Activated T-helper 2 cell treated with anti-CD3 and anti-CD28 coated beads, Interferon-gamma antibody, Interleukin-2, Interleukin-4, amounts not matched to agents 10 μg/mL and 5 μg/mL and 100 μg/mL, durations not matched to agents 14 hours and 24 hours and 36 hours (primary cell): ENCODE data around the gene DGAT2L6. TPM values are rescaled to one million over a fixed set of nuclear protein-coding genes. Genes with fewer than 3 reads are reported as not detected.

Experiments used
- DNase-seq: peaks from one replicate; pipeline ENCODE4 v3.0.0; 2021; ENCODE audit warnings: low spot score
- H3K27ac Mint-ChIP-seq: one replicate; pipeline ENCODE4 v1.8.0; 2021; ENCODE audit warnings: mixed read lengths
- H3K27me3 Mint-ChIP-seq: one replicate; pipeline ENCODE4 v1.8.0; 2021; ENCODE audit warnings: low read depth, mixed read lengths
- H3K36me3 Mint-ChIP-seq: one replicate; pipeline ENCODE4 v1.8.0; 2021; ENCODE audit warnings: low read depth, mixed read lengths
- H3K4me1 Mint-ChIP-seq: one replicate; pipeline ENCODE4 v1.8.0; 2021; ENCODE audit warnings: low read depth, mixed read lengths
- H3K4me3 Mint-ChIP-seq: one replicate; pipeline ENCODE4 v1.8.0; 2021; ENCODE audit warnings: low read depth, mild to moderate bottlenecking, moderate library complexity, mixed read lengths
- H3K9me3 Mint-ChIP-seq: one replicate; pipeline ENCODE4 v1.8.0; 2021; ENCODE audit warnings: mixed read lengths
- intact Hi-C: fragments of 100-400 bp; cut with micrococcal nuclease; formaldehyde crosslinking; loops from one replicate; pipeline ENCODE4 v1.15.1; 2023
- total RNA-seq: library from RNA; stranded (reverse); gene quantifications from 2 replicates; pipeline ENCODE4 v1.2.3, GENCODE V29; 2022

Gene DGAT2L6
- total RNA-seq = not detected in 2 replicates

GRCh38 chrX:70176938-70177533, at the start of gene DGAT2L6:
Gene DGAT2L6 (plus strand): TSS chrX:70177483. CDS start chrX:70177583, 100 bp downstream.
- peaks cover 3% of the 10 kb centered on the region for H3K27me3 Mint-ChIP-seq
- peaks cover 13% of the 10 kb centered on the region for H3K4me1 Mint-ChIP-seq
- no peaks in the 10 kb centered on the region for H3K9me3 Mint-ChIP-seq
- no peak for DNase-seq
- no peaks in the 10 kb centered on the region for H3K36me3 Mint-ChIP-seq
- intact Hi-C loops = no loop called here
- no peak within 1 kb of the TSS for H3K27ac Mint-ChIP-seq
- H3K4me3 Mint-ChIP-seq = no peak within 1 kb of the TSS

GRCh38 chrX:70128071-70128470, 49.2 kb upstream of the DGAT2L6 start:
- intact Hi-C loops = no loop called here
- no peak overlapping the region for H3K4me3 Mint-ChIP-seq
- no peaks in the 10 kb centered on the region for H3K36me3 Mint-ChIP-seq
- H3K27ac Mint-ChIP-seq = no peak overlapping the region
- no peak for DNase-seq
- no peaks in the 10 kb centered on the region for H3K9me3 Mint-ChIP-seq
- H3K4me1 Mint-ChIP-seq = peaks cover 7% of the 10 kb centered on the region
- H3K27me3 Mint-ChIP-seq = no peaks in the 10 kb centered on the region

GRCh38 chrX:70129816-70130215, 47.5 kb upstream of the DGAT2L6 start:
- no peak overlapping the region for H3K4me3 Mint-ChIP-seq
- H3K27ac Mint-ChIP-seq = no peak overlapping the region
- intact Hi-C loops = no loop called here
- H3K4me1 Mint-ChIP-seq = peaks cover 7% of the 10 kb centered on the region
- H3K9me3 Mint-ChIP-seq = no peaks in the 10 kb centered on the region
- H3K36me3 Mint-ChIP-seq = peaks cover 4% of the 10 kb centered on the region
- no peaks in the 10 kb centered on the region for H3K27me3 Mint-ChIP-seq
- no peak for DNase-seq

GRCh38 chrX:70132224-70132623, 45.1 kb upstream of the DGAT2L6 start:
- Mint-ChIP-seq H3K4me1 (peaks cover 18% of the 10 kb centered on the region), H3K27ac (peak overlapping the region; percentile 35), H3K27me3 (no peaks in the 10 kb centered on the region), H3K9me3 (no peaks in the 10 kb centered on the region), H3K4me3 (peak overlapping the region; percentile 47), H3K36me3 (peaks cover 18% of the 10 kb centered on the region)
- intact Hi-C loops = loop anchor here (1.0 kb wide), 2 partner anchors 99 to 594 kb away; no protein-coding TSS in a partner anchor
- DNase-seq = no peak

- no peaks in the 10 kb centered on the region for H3K9me3 Mint-ChIP-seq
- H3K4me1 Mint-ChIP-seq = peaks cover 20% of the 10 kb centered on the region
- no peak for DNase-seq
These were observed 44.4 kb upstream of the DGAT2L6 start for GRCh38 chrX:70132877-70133302.

GRCh38 chrX:70133303-70134115, 43.8 kb upstream of the DGAT2L6 start, which contains the start of gene IGBP1:
Gene IGBP1 (plus strand): TSS chrX:70133447. CDS start chrX:70133948, 501 bp downstream.
- Mint-ChIP-seq H3K27ac (peak within 1 kb of the TSS; percentile 91), H3K9me3 (no peaks in the 10 kb centered on the region), H3K36me3 (peaks cover 21% of the 10 kb centered on the region), H3K4me3 (peak within 1 kb of the TSS; percentile 98), H3K27me3 (no peaks in the 10 kb centered on the region), H3K4me1 (peaks cover 20% of the 10 kb centered on the region)
- DNase-seq = peak; percentile 76
- intact Hi-C loops = loop anchor here (1.0 kb wide), 1 partner anchor 157 kb away; the partner anchor contains the start of gene KIF4A

More at GRCh38 chrX:70132877-70133302, 44.4 kb upstream of the DGAT2L6 start:
- H3K27ac Mint-ChIP-seq = peak overlapping the region; percentile 91
- H3K4me3 Mint-ChIP-seq = peak overlapping the region; percentile 98
- intact Hi-C loops = loop anchor here (1.0 kb wide), 3 partner anchors 100 to 595 kb away; partner anchors contain the start of gene KIF4A
- no peaks in the 10 kb centered on the region for H3K27me3 Mint-ChIP-seq
- peaks cover 21% of the 10 kb centered on the region for H3K36me3 Mint-ChIP-seq

- Mint-ChIP-seq H3K4me3 (peak overlapping the region; percentile 98), H3K4me1 (peaks cover 20% of the 10 kb centered on the region), H3K27ac (peak overlapping the region; percentile 91), H3K27me3 (no peaks in the 10 kb centered on the region), H3K9me3 (no peaks in the 10 kb centered on the region), H3K36me3 (peaks cover 21% of the 10 kb centered on the region)
- intact Hi-C loops = no loop called here
- DNase-seq = no peak
These were observed 43.2 kb upstream of the DGAT2L6 start for GRCh38 chrX:70134116-70134477.

GRCh38 chrX:70138622-70139021, 38.7 kb upstream of the DGAT2L6 start:
- Mint-ChIP-seq H3K27me3 (no peaks in the 10 kb centered on the region), H3K4me3 (no peak overlapping the region), H3K27ac (no peak overlapping the region), H3K36me3 (peaks cover 48% of the 10 kb centered on the region), H3K9me3 (no peaks in the 10 kb centered on the region), H3K4me1 (peaks cover 24% of the 10 kb centered on the region)
- intact Hi-C loops = no loop called here
- DNase-seq = no peak

- H3K27ac Mint-ChIP-seq = no peak overlapping the region
These were observed 37.5 kb upstream of the DGAT2L6 start for GRCh38 chrX:70139736-70140135.

GRCh38 chrX:70141373-70141772, 35.9 kb upstream of the DGAT2L6 start:
- Mint-ChIP-seq H3K27me3 (no peaks in the 10 kb centered on the region), H3K9me3 (no peaks in the 10 kb centered on the region), H3K36me3 (peaks cover 41% of the 10 kb centered on the region), H3K4me1 (peaks cover 17% of the 10 kb centered on the region), H3K4me3 (no peak overlapping the region), H3K27ac (no peak overlapping the region)
- no peak for DNase-seq
- intact Hi-C loops = no loop called here

More at GRCh38 chrX:70139736-70140135, 37.5 kb upstream of the DGAT2L6 start:
- no peaks in the 10 kb centered on the region for H3K9me3 Mint-ChIP-seq
- H3K36me3 Mint-ChIP-seq = peaks cover 45% of the 10 kb centered on the region
- H3K4me3 Mint-ChIP-seq = no peak overlapping the region
- intact Hi-C loops = no loop called here
- H3K27me3 Mint-ChIP-seq = no peaks in the 10 kb centered on the region
- DNase-seq = no peak
- peaks cover 24% of the 10 kb centered on the region for H3K4me1 Mint-ChIP-seq

GRCh38 chrX:70166601-70167590, 10.4 kb upstream of the DGAT2L6 start:
- intact Hi-C loops = no loop called here
- Mint-ChIP-seq H3K4me3 (no peak overlapping the region), H3K27ac (peak overlapping the region; percentile 79), H3K4me1 (peaks cover 13% of the 10 kb centered on the region), H3K27me3 (no peaks in the 10 kb centered on the region), H3K36me3 (peaks cover 24% of the 10 kb centered on the region), H3K9me3 (no peaks in the 10 kb centered on the region)
- no peak for DNase-seq
